ENCODE data around the gene AGRN. TPM values are rescaled to one million over a fixed set of nuclear protein-coding genes. Genes with fewer than 3 reads are reported as not detected.

AGRN gene
- total RNA-seq, 3 donors from 2014 or later (not counting 1 experiment from before 2014, with no cell fraction given): 4.1 to 5.0 (median 4.6) TPM

GRCh38 chr1:980602-981395 is 39.1 kb upstream of the AGRN start:
- Histone ChIP-seq H3K27me3 (ENCODE audit: control insufficient read depth, insufficient read depth, low read length) (no peaks in the 10 kb centered on the region), H3K9me3 (ENCODE audit: control insufficient read depth, insufficient read depth, low read length) (no peaks in the 10 kb centered on the region), H3K36me3 (ENCODE audit: control insufficient read depth, insufficient read depth, low read length) (no peaks in the 10 kb centered on the region), H3K27ac (ENCODE audit: low read length) (no peak overlapping the region), H3K4me1 (ENCODE audit: control insufficient read depth, insufficient read depth, low read length) (peaks cover 7% of the 10 kb centered on the region), H3K4me3 (ENCODE audit: low read length) (no peak overlapping the region)
- no peak for ATAC-seq
- Mint-ChIP-seq H3K4me1 (peaks cover 0 to 4% of the 10 kb centered on the region in 2 donors), H3K27ac (no peak overlapping the region), H3K36me3 (no peaks in the 10 kb centered on the region), H3K4me3 (no peak overlapping the region), H3K9me3 (no peaks in the 10 kb centered on the region), H3K27me3 (ENCODE audit: low read depth in 2 of 2) (peaks cover 7 to 13% of the 10 kb centered on the region in 2 donors)
- intact Hi-C loops (cut with micrococcal nuclease): loop anchor here (5.0 kb wide), 1 partner anchor 312 kb away; no protein-coding TSS in a partner anchor
- TF ChIP-seq CTCF (IDR thresholded peaks at IDR 0.05): no peak
- 81% methylated on average over 35 of the region's 35 CpGs for WGBS (ENCODE audit: insufficient coverage)
- DNase-seq: no peak

GRCh38 chr1:981491-981954 is 38.4 kb upstream of the AGRN start:
- DNase-seq (no peak), ATAC-seq (no peak)
- Mint-ChIP-seq H3K36me3 (no peaks in the 10 kb centered on the region), H3K4me3 (no peak overlapping the region), H3K27me3 (ENCODE audit: low read depth in 2 of 2) (peaks cover 14 to 17% of the 10 kb centered on the region in 2 donors), H3K27ac (no peak overlapping the region), H3K9me3 (no peaks in the 10 kb centered on the region), H3K4me1 (no peaks in the 10 kb centered on the region)
- Histone ChIP-seq H3K4me3 (ENCODE audit: low read length) (no peak overlapping the region), H3K4me1 (ENCODE audit: control insufficient read depth, insufficient read depth, low read length) (no peaks in the 10 kb centered on the region), H3K36me3 (ENCODE audit: control insufficient read depth, insufficient read depth, low read length) (no peaks in the 10 kb centered on the region), H3K27ac (ENCODE audit: low read length) (no peak overlapping the region), H3K27me3 (ENCODE audit: control insufficient read depth, insufficient read depth, low read length) (no peaks in the 10 kb centered on the region), H3K9me3 (ENCODE audit: control insufficient read depth, insufficient read depth, low read length) (no peaks in the 10 kb centered on the region)
- intact Hi-C loops (cut with micrococcal nuclease): loop anchor here (5.0 kb wide), 1 partner anchor 311 kb away; no protein-coding TSS in a partner anchor
- 78% methylated on average over 21 of the region's 21 CpGs for WGBS (ENCODE audit: insufficient coverage)
- no peak for TF ChIP-seq CTCF (IDR thresholded peaks at IDR 0.05)

GRCh38 chr1:981955-982558 is 37.9 kb upstream of the AGRN start, which contains the start of gene PERM1:
Gene PERM1, minus strand, starts transcription at chr1:982093. Its CDS starts 1,064 bp downstream, at chr1:981029.
- intact Hi-C loops (cut with micrococcal nuclease): loop anchor here (5.0 kb wide), 1 partner anchor 310 kb away; no protein-coding TSS in a partner anchor
- Histone ChIP-seq H3K9me3 (ENCODE audit: control insufficient read depth, insufficient read depth, low read length) (no peaks in the 10 kb centered on the region), H3K27ac (ENCODE audit: low read length) (no peak within 1 kb of the TSS), H3K36me3 (ENCODE audit: control insufficient read depth, insufficient read depth, low read length) (no peaks in the 10 kb centered on the region), H3K27me3 (ENCODE audit: control insufficient read depth, insufficient read depth, low read length) (no peaks in the 10 kb centered on the region), H3K4me1 (ENCODE audit: control insufficient read depth, insufficient read depth, low read length) (no peaks in the 10 kb centered on the region), H3K4me3 (ENCODE audit: low read length) (no peak within 1 kb of the TSS)
- ATAC-seq (no peak), DNase-seq (no peak)
- 74% methylated on average over 28 of the region's 28 CpGs for WGBS (ENCODE audit: insufficient coverage)
- Mint-ChIP-seq H3K36me3 (no peaks in the 10 kb centered on the region), H3K9me3 (no peaks in the 10 kb centered on the region), H3K4me1 (no peaks in the 10 kb centered on the region), H3K4me3 (no peak within 1 kb of the TSS), H3K27ac (no peak within 1 kb of the TSS), H3K27me3 (ENCODE audit: low read depth in 2 of 2) (peaks cover 14 to 17% of the 10 kb centered on the region in 2 donors)
- no peak for TF ChIP-seq CTCF (IDR thresholded peaks at IDR 0.05)
